Astrocyte (in vitro differentiated cells and primary cell): ENCODE data around the gene ABI1.

ENCODE experiments used
- EZH2 ChIP-seq: IDR thresholded peaks from 2 replicates; pipeline ENCODE4 v1.6.1; 2012; ENCODE audit warnings: mild to moderate bottlenecking, low read length, inconsistent platforms; ENCODE audit not compliant: insufficient read depth
- TF ChIP-seq, protein P1 (sequence below): IDR thresholded peaks from 2 replicates; pipeline ENCODE4 v1.5.1; 2011; ENCODE audit warnings: low read depth, mild to moderate bottlenecking, inconsistent platforms, low read length, moderate library complexity; ENCODE audit not compliant: insufficient read depth

DNA sequence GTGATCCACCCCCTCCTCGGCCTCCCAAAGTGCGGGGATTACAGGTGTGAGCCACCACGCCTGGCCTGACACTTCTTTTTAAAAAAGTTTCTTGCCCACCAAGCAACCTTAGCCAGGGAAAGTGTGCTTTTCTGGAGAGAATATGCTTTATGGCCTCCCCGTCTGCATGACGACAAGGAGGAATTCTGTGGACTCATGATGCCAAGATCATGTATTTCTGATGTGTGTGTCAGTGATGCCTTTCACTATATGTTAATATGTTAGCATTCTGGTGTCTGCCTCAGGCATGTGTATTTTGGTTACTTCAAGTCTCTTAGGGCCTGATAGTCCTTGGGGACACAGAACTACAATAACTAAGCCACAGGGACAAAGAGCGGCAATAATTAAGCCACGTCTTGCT is 161.1 kb downstream of the ABI1 start:
- TF ChIP-seq, protein P1, sequence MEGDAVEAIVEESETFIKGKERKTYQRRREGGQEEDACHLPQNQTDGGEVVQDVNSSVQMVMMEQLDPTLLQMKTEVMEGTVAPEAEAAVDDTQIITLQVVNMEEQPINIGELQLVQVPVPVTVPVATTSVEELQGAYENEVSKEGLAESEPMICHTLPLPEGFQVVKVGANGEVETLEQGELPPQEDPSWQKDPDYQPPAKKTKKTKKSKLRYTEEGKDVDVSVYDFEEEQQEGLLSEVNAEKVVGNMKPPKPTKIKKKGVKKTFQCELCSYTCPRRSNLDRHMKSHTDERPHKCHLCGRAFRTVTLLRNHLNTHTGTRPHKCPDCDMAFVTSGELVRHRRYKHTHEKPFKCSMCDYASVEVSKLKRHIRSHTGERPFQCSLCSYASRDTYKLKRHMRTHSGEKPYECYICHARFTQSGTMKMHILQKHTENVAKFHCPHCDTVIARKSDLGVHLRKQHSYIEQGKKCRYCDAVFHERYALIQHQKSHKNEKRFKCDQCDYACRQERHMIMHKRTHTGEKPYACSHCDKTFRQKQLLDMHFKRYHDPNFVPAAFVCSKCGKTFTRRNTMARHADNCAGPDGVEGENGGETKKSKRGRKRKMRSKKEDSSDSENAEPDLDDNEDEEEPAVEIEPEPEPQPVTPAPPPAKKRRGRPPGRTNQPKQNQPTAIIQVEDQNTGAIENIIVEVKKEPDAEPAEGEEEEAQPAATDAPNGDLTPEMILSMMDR = no peak
- TF ChIP-seq EZH2 = no peak
